Karpas-422 (cell line): ENCODE results near the gene VAC14. TPM values are rescaled to one million over a fixed set of nuclear protein-coding genes. Genes with fewer than 3 reads are reported as not detected.

ENCODE experiments used
- DNase-seq: peaks from one replicate; pipeline ENCODE4 v3.0.0-alpha.2; 2015
- H2AFZ ChIP-seq: fragments of 200-600 bp; sonication (generic); 2 replicates; pipeline ENCODE4 v1.6.1; 2014; ENCODE audit warnings: antibody characterized with exemption, low read length, mixed read lengths
- H3K27ac ChIP-seq: fragments of 200-600 bp; sonication (generic); 2 replicates; pipeline ENCODE4 v1.5.1; 2014; ENCODE audit warnings: mild to moderate bottlenecking, low read length, moderate library complexity
- H3K27me3 ChIP-seq: fragments of 200-600 bp; sonication (generic); 2 replicates; pipeline ENCODE4 v1.6.1; 2014; ENCODE audit warnings: low read length, mixed read lengths
- H3K36me3 ChIP-seq: fragments of 200-600 bp; sonication (generic); 2 replicates; pipeline ENCODE4 v1.6.1; 2014; ENCODE audit warnings: low read length, mixed read lengths; ENCODE audit not compliant: insufficient read depth
- H3K4me1 ChIP-seq: fragments of 200-600 bp; sonication (generic); 2 replicates; pipeline ENCODE4 v1.6.1; 2014; ENCODE audit warnings: mild to moderate bottlenecking, low read length, mixed read lengths
- H3K4me2 ChIP-seq: fragments of 200-600 bp; sonication (generic); 2 replicates; pipeline ENCODE4 v1.6.1; 2014; ENCODE audit warnings: low read length, low read depth, mild to moderate bottlenecking; ENCODE audit not compliant: poor library complexity, severe bottlenecking
- H3K4me3 ChIP-seq: fragments of 200-600 bp; sonication (generic); 2 replicates; pipeline ENCODE4 v1.5.1; 2014; ENCODE audit warnings: mild to moderate bottlenecking, antibody characterized with exemption, low read length, mixed read lengths
- H3K79me2 ChIP-seq: fragments of 200-600 bp; sonication (generic); 2 replicates; pipeline ENCODE4 v1.6.1; 2014; ENCODE audit warnings: mild to moderate bottlenecking, low read length, mixed read lengths
- H3K9ac ChIP-seq: fragments of 200-600 bp; sonication (generic); 2 replicates; pipeline ENCODE4 v1.6.0; 2014; ENCODE audit warnings: low read length
- H3K9me2 ChIP-seq: fragments of 200-600 bp; sonication (generic), shearing (Covaris generic); replicated peaks from 2 replicates; pipeline ENCODE4 v1.6.0; 2014; ENCODE audit warnings: mild to moderate bottlenecking, low read length, moderate library complexity; ENCODE audit not compliant: insufficient read depth
- H3K9me3 ChIP-seq: fragments of 300-700, 200-600 bp; sonication (generic); 2 replicates; pipeline ENCODE4 v1.6.1; 2014; ENCODE audit warnings: low read length, mixed read lengths
- H4K20me1 ChIP-seq: fragments of 200-600 bp; sonication (generic); 2 replicates; pipeline ENCODE4 v1.6.1; 2014; ENCODE audit warnings: mild to moderate bottlenecking, antibody characterized with exemption, low read length, low read depth; ENCODE audit not compliant: insufficient read depth
- total RNA-seq: library from RNA; depleted of rRNA; stranded (reverse); fragments of >200 nt; shearing (Covaris generic); gene quantifications from 2 replicates; pipeline ENCODE4 v1.2.3, GENCODE V29; 2014; ENCODE audit warnings: low replicate concordance

Gene VAC14
- total RNA-seq, 1 experiment from 2014 or later = 39.1 TPM

DNA sequence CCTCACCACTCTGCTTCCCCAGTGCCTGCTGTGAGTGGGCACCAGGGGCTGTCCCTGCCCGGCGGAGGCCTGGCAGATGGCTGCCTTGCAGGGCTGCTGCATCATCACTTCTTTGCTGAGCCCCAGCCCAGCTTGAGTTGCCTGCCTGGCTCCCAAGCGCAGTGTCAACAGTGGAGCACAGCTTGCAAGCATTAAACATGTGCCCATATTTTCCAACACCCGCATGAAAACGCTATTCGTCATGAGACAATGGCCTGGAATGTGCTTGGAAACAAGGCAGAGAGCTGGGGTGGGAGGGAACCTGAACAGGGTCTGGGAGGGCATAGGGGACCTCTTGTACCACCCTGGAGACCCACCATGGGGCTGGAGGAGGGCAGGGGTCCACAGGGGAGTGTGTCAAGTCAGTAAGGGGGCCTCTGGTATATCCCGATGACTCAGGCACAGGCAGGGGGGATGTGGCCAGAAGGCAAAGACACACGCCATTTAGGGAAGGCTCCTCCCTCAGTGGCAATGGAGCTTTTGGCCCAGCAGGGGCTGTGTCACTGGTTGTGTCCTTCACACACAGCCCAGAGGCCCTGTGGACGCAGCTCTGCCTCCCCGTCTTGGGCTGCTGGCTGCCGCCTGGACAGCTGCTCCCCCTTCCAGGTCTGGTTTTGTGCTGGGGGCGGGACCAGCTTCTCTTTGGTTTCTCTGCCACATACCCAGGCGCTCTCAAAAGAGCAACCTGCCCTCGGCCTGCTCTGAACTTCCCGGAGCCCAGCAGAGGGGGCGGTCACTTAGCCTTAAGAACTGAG, 97.7 kb downstream of the VAC14 start:
- no peaks in the 10 kb centered on the region for H3K9me3 ChIP-seq
- H4K20me1 ChIP-seq = no peaks in the 10 kb centered on the region
- H3K4me3 ChIP-seq = no peak overlapping the region
- H3K4me2 ChIP-seq = no peak overlapping the region
- no peak overlapping the region for H3K9ac ChIP-seq
- H3K36me3 ChIP-seq = no peaks in the 10 kb centered on the region
- no peaks in the 10 kb centered on the region for H3K4me1 ChIP-seq
- H3K27me3 ChIP-seq = no peaks in the 10 kb centered on the region
- no peak for DNase-seq
- H2AFZ ChIP-seq = no peak overlapping the region
- no peak overlapping the region for H3K27ac ChIP-seq
- no peaks in the 10 kb centered on the region for H3K79me2 ChIP-seq
- no peaks in the 10 kb centered on the region for H3K9me2 ChIP-seq

DNA sequence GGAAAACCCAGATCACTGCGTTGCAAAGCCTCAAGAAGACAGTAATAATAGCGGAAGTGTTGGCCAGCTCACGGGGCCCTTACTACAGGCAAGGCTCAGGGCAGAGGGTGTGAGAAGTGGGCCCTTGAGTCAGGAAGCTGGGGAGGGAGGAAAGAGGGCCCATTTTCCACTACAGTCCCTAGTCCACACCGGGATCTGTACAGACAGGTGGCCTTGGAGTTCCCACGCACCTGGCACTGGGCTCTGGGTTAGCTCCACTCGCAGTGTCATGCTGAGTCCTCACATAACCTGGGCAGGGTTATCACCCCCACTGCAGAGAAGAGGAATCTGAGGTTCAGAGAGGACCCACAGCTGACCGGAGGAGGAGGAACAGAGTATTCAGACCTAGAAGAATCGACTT, 98.3 kb downstream of the VAC14 start:
- Histone ChIP-seq H3K27me3 (no peaks in the 10 kb centered on the region), H3K9me3 (no peaks in the 10 kb centered on the region), H3K36me3 (no peaks in the 10 kb centered on the region), H3K79me2 (no peaks in the 10 kb centered on the region), H3K4me3 (no peak overlapping the region), H4K20me1 (no peaks in the 10 kb centered on the region), H3K4me1 (no peaks in the 10 kb centered on the region), H3K27ac (no peak overlapping the region), H3K9ac (no peak overlapping the region), H3K9me2 (no peaks in the 10 kb centered on the region), H2AFZ (no peak overlapping the region), H3K4me2 (no peak overlapping the region)
- DNase-seq = no peak

DNA sequence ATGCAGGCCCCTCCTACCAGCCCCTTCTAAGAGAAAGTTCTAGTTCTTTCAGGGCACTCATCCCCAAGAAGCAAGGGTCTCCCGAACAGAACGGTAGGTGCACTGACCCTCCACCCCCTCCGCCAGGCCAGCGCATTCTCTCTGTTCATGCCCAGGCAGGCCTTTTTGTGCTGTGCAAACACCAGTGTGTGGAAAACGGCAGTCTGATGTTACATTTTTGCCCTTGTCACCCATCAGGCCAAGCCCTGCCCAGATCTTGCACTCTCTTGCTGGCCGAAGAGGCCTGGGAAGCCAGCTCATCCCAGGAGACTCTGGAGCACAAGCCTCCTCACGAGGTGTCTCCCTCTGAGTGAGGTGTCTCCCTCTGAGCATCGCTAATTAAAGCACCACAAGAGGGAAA, 99.0 kb downstream of the VAC14 start:
- H3K36me3 ChIP-seq = no peaks in the 10 kb centered on the region
- no peaks in the 10 kb centered on the region for H3K9me3 ChIP-seq
- no peak overlapping the region for H3K4me3 ChIP-seq
- H3K27ac ChIP-seq = no peak overlapping the region
- no peaks in the 10 kb centered on the region for H3K79me2 ChIP-seq
- no peak overlapping the region for H3K9ac ChIP-seq
- H2AFZ ChIP-seq = no peak overlapping the region
- no peak for DNase-seq
- no peaks in the 10 kb centered on the region for H3K27me3 ChIP-seq
- H4K20me1 ChIP-seq = no peaks in the 10 kb centered on the region
- no peak overlapping the region for H3K4me2 ChIP-seq
- H3K9me2 ChIP-seq = no peaks in the 10 kb centered on the region
- H3K4me1 ChIP-seq = no peaks in the 10 kb centered on the region

DNA sequence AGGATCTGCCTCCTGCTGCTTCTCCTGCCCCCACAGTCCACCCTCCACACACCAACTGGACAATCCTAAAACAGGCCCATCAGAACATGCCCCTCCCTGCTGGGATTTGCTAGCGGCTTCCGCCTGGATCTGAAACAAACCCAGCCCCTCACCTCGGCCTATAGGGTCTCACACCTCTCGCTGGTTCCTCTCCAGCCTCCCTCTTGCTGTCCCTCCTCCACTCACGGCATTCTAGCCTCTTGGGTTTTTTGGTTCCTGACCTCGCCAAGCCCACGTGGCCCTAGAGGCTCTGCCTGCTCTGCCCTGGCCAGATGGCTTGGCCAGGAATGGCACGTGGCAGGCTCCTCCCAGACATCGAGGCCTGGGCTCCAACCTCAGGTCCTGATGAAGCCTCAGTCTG, 99.4 kb downstream of the VAC14 start:
- DNase-seq = no peak
- Histone ChIP-seq H3K27me3 (no peaks in the 10 kb centered on the region), H3K4me2 (no peak overlapping the region), H3K79me2 (no peaks in the 10 kb centered on the region), H3K9me2 (no peaks in the 10 kb centered on the region), H3K4me1 (no peaks in the 10 kb centered on the region), H2AFZ (no peak overlapping the region), H3K4me3 (no peak overlapping the region), H3K9ac (no peak overlapping the region), H3K27ac (no peak overlapping the region), H4K20me1 (no peaks in the 10 kb centered on the region), H3K36me3 (no peaks in the 10 kb centered on the region), H3K9me3 (no peaks in the 10 kb centered on the region)

DNA sequence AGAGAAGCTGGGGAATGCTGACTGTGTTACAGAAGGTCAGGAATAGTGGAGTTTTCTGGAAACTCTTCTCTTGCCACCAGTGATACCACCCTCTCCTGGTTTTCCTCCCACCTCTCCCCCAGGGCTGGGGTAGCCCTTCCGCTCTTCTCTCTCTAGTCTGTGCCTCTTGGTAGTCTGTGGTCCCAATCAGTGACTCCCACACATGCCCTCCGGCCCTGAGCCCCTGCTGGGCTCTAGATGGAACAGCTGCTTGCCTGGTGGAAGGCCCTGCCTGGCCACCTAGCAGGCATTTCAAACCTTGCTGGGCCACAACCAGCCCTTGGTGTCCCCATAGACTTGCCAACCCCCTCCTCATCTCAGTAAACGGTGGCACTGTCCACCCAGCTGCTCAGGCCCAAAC, 99.9 kb downstream of the VAC14 start:
- Histone ChIP-seq H3K9me2 (no peaks in the 10 kb centered on the region), H3K27ac (no peak overlapping the region), H3K79me2 (no peaks in the 10 kb centered on the region), H3K36me3 (no peaks in the 10 kb centered on the region), H4K20me1 (no peaks in the 10 kb centered on the region), H3K9ac (no peak overlapping the region), H3K4me2 (no peak overlapping the region), H3K9me3 (no peaks in the 10 kb centered on the region), H3K4me1 (no peaks in the 10 kb centered on the region), H2AFZ (no peak overlapping the region), H3K4me3 (no peak overlapping the region), H3K27me3 (no peaks in the 10 kb centered on the region)
- no peak for DNase-seq

DNA sequence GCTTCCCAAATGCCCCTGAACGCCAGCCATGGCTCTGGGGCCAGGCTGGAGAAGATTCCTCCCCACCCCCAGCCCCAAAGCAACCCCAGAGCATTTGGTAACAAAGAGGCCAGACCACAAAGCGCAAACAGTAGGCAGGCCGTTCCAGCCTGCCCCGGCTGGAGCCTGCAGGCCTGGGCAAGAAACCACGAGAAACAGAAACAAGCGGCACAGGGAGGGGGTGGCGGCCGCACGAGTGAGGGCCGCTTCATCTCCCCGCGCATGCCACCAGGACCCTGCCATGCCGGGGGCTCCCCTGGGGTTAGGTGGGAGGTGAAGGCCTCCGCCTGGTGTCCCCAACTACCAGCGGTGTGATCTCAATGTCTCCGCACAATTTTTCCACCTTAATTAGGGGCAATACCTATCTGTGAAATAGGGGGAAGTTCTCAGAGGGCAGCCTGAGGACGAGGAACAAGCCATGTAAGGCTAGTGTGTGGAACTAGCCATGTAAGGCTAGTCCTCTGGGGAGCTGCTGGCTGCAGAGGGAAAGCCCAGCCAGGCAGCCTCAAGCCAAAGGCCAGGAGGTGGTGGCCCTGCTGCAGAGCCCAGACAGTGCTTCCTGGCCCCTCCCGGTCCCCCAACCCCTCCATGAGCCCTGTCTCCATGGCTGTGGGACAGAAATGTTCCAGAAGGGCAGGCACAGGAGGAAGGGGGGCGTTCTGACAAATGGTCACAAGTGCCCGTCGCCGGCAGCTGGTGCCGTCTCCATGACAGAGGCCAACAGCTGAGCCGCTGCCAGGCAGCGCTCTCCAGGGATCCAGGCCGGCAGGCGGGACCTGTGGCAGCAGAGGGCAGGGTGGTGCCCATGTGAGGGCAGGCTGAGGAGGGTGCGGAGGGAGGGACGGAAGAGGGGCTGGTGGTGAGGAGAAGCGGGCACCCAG, 100.6 kb downstream of the VAC14 start:
- Histone ChIP-seq H3K9me3 (no peaks in the 10 kb centered on the region), H3K4me1 (no peaks in the 10 kb centered on the region), H3K79me2 (no peaks in the 10 kb centered on the region), H4K20me1 (no peaks in the 10 kb centered on the region), H3K9ac (no peak overlapping the region), H3K9me2 (no peaks in the 10 kb centered on the region), H3K4me2 (no peak overlapping the region), H3K4me3 (no peak overlapping the region), H2AFZ (no peak overlapping the region), H3K27ac (no peak overlapping the region), H3K27me3 (no peaks in the 10 kb centered on the region), H3K36me3 (no peaks in the 10 kb centered on the region)
- no peak for DNase-seq

DNA sequence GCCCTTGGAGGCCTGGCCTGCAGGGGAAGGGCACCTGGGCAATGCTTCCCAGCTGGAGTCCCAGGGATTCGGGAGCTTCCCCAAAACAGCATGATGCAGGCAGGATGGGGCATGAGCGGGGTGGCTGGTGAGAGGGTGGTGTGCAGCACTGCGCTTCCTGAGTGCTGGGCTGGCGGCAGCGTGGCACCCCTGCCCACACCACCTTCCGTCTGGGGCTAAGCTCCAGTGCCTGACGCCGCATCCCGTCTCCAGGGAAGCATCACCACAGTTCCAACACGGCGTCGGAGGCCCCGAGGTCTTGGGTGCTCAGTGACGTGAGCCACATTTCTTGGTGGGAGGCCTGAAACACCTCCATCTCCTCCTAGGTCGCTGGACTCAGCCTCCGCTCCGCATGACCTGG, 101.3 kb downstream of the VAC14 start:
- Histone ChIP-seq H3K36me3 (no peaks in the 10 kb centered on the region), H3K79me2 (no peaks in the 10 kb centered on the region), H3K27ac (no peak overlapping the region), H4K20me1 (no peaks in the 10 kb centered on the region), H2AFZ (no peak overlapping the region), H3K4me1 (no peaks in the 10 kb centered on the region), H3K4me3 (no peak overlapping the region), H3K4me2 (no peak overlapping the region), H3K9ac (no peak overlapping the region), H3K9me3 (no peaks in the 10 kb centered on the region), H3K27me3 (no peaks in the 10 kb centered on the region), H3K9me2 (no peaks in the 10 kb centered on the region)
- no peak for DNase-seq

DNA sequence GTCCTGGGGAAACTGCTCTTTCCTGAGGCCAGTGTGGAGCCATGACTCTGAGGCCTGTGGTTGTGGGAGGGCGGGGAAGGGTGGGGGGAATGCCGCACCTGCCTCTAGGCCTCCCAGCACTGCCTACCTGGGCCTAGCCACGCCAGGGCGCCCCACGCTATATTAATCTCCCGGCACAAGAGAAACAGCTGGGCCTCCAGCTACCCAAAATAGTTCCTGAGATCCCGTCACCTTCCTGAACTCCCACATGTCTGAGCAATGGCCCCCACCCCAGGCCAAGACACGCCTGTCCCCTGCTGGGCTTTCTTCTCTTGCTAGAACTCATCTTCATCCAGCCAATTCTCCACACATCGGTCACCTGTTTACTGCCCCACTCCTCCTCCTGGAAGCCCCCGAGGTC, 102.1 kb downstream of the VAC14 start:
- Histone ChIP-seq H3K79me2 (no peaks in the 10 kb centered on the region), H2AFZ (no peak overlapping the region), H3K4me1 (no peaks in the 10 kb centered on the region), H4K20me1 (no peaks in the 10 kb centered on the region), H3K27ac (no peak overlapping the region), H3K4me2 (no peak overlapping the region), H3K9ac (no peak overlapping the region), H3K9me3 (no peaks in the 10 kb centered on the region), H3K9me2 (no peaks in the 10 kb centered on the region), H3K4me3 (no peak overlapping the region), H3K27me3 (no peaks in the 10 kb centered on the region), H3K36me3 (no peaks in the 10 kb centered on the region)
- no peak for DNase-seq
